ENCODE results near the gene CNST.
A peak's percentile ranks its signal among the peaks of the same experiment; 100 is the strongest.

GRCh38 chr1:246582301-246583055 is 16.2 kb downstream of the CNST start:
- TF ChIP-seq, protein P1, sequence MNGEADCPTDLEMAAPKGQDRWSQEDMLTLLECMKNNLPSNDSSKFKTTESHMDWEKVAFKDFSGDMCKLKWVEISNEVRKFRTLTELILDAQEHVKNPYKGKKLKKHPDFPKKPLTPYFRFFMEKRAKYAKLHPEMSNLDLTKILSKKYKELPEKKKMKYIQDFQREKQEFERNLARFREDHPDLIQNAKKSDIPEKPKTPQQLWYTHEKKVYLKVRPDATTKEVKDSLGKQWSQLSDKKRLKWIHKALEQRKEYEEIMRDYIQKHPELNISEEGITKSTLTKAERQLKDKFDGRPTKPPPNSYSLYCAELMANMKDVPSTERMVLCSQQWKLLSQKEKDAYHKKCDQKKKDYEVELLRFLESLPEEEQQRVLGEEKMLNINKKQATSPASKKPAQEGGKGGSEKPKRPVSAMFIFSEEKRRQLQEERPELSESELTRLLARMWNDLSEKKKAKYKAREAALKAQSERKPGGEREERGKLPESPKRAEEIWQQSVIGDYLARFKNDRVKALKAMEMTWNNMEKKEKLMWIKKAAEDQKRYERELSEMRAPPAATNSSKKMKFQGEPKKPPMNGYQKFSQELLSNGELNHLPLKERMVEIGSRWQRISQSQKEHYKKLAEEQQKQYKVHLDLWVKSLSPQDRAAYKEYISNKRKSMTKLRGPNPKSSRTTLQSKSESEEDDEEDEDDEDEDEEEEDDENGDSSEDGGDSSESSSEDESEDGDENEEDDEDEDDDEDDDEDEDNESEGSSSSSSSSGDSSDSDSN (CRISPR knock-in tag; IDR thresholded peaks at IDR 0.05), result no peak
- TF ChIP-seq POLR2A (IDR thresholded peaks at IDR 0.05; ENCODE audit: insufficient read depth in 1 of 2, low read depth in 2 of 2, low read length in 2 of 2), result peak in 1 of 2 experiments; percentile 36; a peak in 1 of 4 replicates
- no peak for TF ChIP-seq CTCF (CRISPR knock-in tag; IDR thresholded peaks at IDR 0.05)
- TF ChIP-seq, protein P2, sequence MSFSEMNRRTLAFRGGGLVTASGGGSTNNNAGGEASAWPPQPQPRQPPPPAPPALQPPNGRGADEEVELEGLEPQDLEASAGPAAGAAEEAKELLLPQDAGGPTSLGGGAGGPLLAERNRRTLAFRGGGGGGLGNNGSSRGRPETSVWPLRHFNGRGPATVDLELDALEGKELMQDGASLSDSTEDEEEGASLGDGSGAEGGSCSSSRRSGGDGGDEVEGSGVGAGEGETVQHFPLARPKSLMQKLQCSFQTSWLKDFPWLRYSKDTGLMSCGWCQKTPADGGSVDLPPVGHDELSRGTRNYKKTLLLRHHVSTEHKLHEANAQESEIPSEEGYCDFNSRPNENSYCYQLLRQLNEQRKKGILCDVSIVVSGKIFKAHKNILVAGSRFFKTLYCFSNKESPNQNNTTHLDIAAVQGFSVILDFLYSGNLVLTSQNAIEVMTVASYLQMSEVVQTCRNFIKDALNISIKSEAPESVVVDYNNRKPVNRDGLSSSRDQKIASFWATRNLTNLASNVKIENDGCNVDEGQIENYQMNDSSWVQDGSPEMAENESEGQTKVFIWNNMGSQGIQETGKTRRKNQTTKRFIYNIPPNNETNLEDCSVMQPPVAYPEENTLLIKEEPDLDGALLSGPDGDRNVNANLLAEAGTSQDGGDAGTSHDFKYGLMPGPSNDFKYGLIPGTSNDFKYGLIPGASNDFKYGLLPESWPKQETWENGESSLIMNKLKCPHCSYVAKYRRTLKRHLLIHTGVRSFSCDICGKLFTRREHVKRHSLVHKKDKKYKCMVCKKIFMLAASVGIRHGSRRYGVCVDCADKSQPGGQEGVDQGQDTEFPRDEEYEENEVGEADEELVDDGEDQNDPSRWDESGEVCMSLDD (CRISPR knock-in tag; IDR thresholded peaks at IDR 0.05; ENCODE audit: borderline replicate concordance), result no peak
- TF ChIP-seq JDP2 (CRISPR knock-in tag; IDR thresholded peaks at IDR 0.05; ENCODE audit: borderline replicate concordance), result no peak
- TF ChIP-seq ELF4 (CRISPR knock-in tag; IDR thresholded peaks at IDR 0.05; ENCODE audit: borderline replicate concordance), result no peak

Data from HepG2 (cell line).